Kidney (tissue), 14 donors: ENCODE data around the gene RFC5. TPM values are rescaled to one million over a fixed set of nuclear protein-coding genes. Genes with fewer than 3 reads are reported as not detected.

Experiments
- DNase-seq, 5 donors: peaks; one replicate each; pipeline ENCODE4 v3.0.0-alpha.2; 2013 to 2020
- FAIRE-seq: peaks from 2 replicates; lab custom pipeline; 2012; peaks lifted over from hg19 to GRCh38; lab: Jason Lieb, UNC
- H3K27ac ChIP-seq, 2 donors: one replicate each; pipeline ENCODE4 v1.7.0; 2013; ENCODE audit warnings: low read depth in 2 of 2, low read length in 2 of 2, inconsistent platforms in 1 of 2
- H3K27me3 ChIP-seq: one replicate; pipeline ENCODE4 v1.7.1; 2013; ENCODE audit warnings: low read length, inconsistent platforms; ENCODE audit not compliant: control insufficient read depth, insufficient read depth
- H3K36me3 ChIP-seq, 3 donors: one replicate each; pipeline versions ENCODE4 v1.7.0 to v1.7.1; 2013; ENCODE audit warnings: low read length in 3 of 3, control low read depth in 1 of 3, inconsistent platforms in 1 of 3; ENCODE audit not compliant: insufficient read depth in 3 of 3, control insufficient read depth in 2 of 3
- H3K4me1 ChIP-seq, 3 donors: one replicate each; pipeline versions ENCODE4 v1.7.0 to v1.7.1; 2013; ENCODE audit warnings: low read length in 3 of 3, inconsistent platforms in 1 of 3, low read depth in 1 of 3; ENCODE audit not compliant: control insufficient read depth in 2 of 3, insufficient read depth in 2 of 3
- H3K4me3 ChIP-seq, 3 donors: one replicate each; pipeline versions ENCODE4 v1.7.0 to v1.8.1; 2013; ENCODE audit warnings: low read length in 3 of 3, control low read depth in 1 of 3, inconsistent platforms in 1 of 3
- H3K9ac ChIP-seq, 3 donors: one replicate each; pipeline versions ENCODE4 v1.7.0 to v1.7.1; 2013; ENCODE audit warnings: low read length in 3 of 3, control low read depth in 1 of 3, inconsistent platforms in 1 of 3
- H3K9me3 ChIP-seq, 3 donors: one replicate each; pipeline versions ENCODE4 v1.7.0 to v1.7.1; 2013; ENCODE audit warnings: low read length in 3 of 3, control low read depth in 1 of 3, inconsistent platforms in 1 of 3; ENCODE audit not compliant: control insufficient read depth in 2 of 3, insufficient read depth in 1 of 3
- intact Hi-C: fragments of 100-400 bp; cut with DNase I; formaldehyde crosslinking; loops from one replicate; pipeline ENCODE4 v1.11.1; 2022
- polyA plus RNA-seq: library from polyadenylated mRNA; stranded (reverse); fragments of 350-450 nt; fragmentation: Illumina TruSeq; extraction: RNeasy Lipid Tissue Mini Kit (QIAGEN cat#74804); gene quantifications from one replicate; pipeline ENCODE4 v1.2.3, GENCODE V29; 2014; ENCODE audit warnings: low read depth, low replicate concordance; ENCODE audit not compliant: insufficient read depth
- total RNA-seq: library from RNA; stranded (reverse); fragmentation: NEBNext Ultra II Directional; extraction: Animal tissue kit (Norgen Biotek cat#: 25700); gene quantifications from one replicate; pipeline ENCODE4 v1.2.1, GENCODE V29; 2021
- TF ChIP-seq, protein P1 (sequence below): IDR thresholded peaks from 3 replicates; pipeline ENCODE4 v1.5.1; 2012; ENCODE audit warnings: mild to moderate bottlenecking, moderate library complexity, borderline replicate concordance; ENCODE audit not compliant: insufficient read depth; ENCODE audit errors: extremely low read depth
- donor health status: control.
- donor health status: control.
- donor health status: control.
- donor health status: control.
- donor health status: control.
- donor health status: DM: yes; HTN: yes; CAD: no.
- donor health status: Normal renal cell carcinoma (clear cell type).

Gene RFC5
- total and polyA plus RNA-seq, 2 donors from 2014 or later = 7.0 to 13.0 TPM

DNA sequence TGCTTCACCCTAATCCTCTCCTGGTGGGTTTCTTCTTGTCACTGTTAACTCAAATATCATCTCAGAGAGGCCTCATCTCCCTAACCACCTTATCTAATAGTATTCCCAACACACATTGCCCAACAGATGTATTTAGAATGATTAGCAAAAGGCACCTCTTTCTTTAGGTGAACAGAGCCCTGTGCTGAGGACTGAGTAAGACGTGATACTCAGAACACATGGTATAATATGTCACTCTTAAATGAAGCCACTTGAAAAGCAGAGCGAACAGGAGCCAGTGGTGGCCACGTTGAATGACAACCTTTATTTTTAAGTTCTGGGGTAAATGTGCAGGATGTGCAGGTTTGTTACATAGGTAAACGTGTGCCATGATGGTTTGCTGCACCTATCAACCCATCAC lies 46.2 kb upstream of the RFC5 start:
- Histone ChIP-seq H3K27ac (no peak overlapping the region), H3K4me3 (no peak overlapping the region), H3K9me3 (peaks cover 0 to 3% (median 2%) of the 10 kb centered on the region in 3 donors), H3K4me1 (no peaks in the 10 kb centered on the region), H3K27me3 (peaks cover 9% of the 10 kb centered on the region), H3K9ac (no peak overlapping the region), H3K36me3 (no peaks in the 10 kb centered on the region)
- TF ChIP-seq, protein P1, sequence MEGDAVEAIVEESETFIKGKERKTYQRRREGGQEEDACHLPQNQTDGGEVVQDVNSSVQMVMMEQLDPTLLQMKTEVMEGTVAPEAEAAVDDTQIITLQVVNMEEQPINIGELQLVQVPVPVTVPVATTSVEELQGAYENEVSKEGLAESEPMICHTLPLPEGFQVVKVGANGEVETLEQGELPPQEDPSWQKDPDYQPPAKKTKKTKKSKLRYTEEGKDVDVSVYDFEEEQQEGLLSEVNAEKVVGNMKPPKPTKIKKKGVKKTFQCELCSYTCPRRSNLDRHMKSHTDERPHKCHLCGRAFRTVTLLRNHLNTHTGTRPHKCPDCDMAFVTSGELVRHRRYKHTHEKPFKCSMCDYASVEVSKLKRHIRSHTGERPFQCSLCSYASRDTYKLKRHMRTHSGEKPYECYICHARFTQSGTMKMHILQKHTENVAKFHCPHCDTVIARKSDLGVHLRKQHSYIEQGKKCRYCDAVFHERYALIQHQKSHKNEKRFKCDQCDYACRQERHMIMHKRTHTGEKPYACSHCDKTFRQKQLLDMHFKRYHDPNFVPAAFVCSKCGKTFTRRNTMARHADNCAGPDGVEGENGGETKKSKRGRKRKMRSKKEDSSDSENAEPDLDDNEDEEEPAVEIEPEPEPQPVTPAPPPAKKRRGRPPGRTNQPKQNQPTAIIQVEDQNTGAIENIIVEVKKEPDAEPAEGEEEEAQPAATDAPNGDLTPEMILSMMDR = no peak
- FAIRE-seq = no peak
- no peak for DNase-seq
- intact Hi-C loops = no loop called here

DNA sequence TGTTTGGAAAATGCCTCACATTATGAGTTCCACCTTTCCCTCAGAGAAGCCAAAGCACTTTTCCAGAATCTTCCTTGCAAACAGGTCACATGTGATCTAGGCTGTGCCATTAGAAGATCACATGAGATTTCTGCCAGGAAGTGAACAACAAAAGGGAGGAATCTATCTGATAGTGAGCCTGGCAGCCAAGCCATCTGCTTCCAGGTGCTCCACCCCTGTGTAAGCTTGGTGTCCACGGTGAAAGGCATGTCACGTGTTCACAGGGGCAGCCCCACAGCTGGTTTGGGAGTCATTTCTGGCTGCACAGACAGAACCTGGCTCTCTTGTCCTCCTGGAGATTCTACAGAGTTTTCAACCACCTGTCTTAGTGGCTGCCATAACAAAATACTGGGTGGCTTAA lies 44.2 kb upstream of the RFC5 start:
- intact Hi-C loops = no loop called here
- Histone ChIP-seq H3K4me1 (no peaks in the 10 kb centered on the region), H3K27ac (no peak overlapping the region), H3K9me3 (peaks cover 0 to 3% (median 2%) of the 10 kb centered on the region in 3 donors), H3K4me3 (no peak overlapping the region), H3K36me3 (no peaks in the 10 kb centered on the region), H3K27me3 (peaks cover 4% of the 10 kb centered on the region), H3K9ac (no peak overlapping the region)
- DNase-seq = no peak
- TF ChIP-seq, protein P1 = no peak
- no peak for FAIRE-seq

DNA sequence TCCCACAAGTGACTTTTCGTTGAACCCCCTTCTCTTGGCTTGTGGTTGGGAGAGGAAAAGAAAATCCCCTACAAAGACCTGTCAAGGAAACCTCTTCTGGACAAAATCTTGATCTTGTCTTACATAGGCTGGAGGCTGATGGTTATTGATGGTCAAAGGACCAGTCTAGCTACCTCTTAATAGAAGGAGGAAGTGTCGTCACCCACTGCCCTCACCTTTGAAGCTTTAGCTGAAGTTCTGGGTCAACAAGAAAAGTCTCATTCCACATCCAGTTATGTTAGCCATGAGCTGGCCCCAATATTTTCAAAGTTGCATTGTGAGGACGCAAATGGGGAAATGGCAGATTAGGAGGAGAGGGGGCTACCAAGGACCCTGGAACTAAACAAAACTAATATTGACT lies 41.5 kb upstream of the RFC5 start:
- Histone ChIP-seq H3K36me3 (no peaks in the 10 kb centered on the region), H3K27ac (no peak overlapping the region), H3K9me3 (peaks cover 0 to 3% (median 2%) of the 10 kb centered on the region in 3 donors), H3K4me3 (no peak overlapping the region), H3K9ac (no peak overlapping the region), H3K4me1 (no peaks in the 10 kb centered on the region), H3K27me3 (no peaks in the 10 kb centered on the region)
- intact Hi-C loops = no loop called here
- FAIRE-seq (no peak), DNase-seq (no peak)
- TF ChIP-seq, protein P1 = no peak

DNA sequence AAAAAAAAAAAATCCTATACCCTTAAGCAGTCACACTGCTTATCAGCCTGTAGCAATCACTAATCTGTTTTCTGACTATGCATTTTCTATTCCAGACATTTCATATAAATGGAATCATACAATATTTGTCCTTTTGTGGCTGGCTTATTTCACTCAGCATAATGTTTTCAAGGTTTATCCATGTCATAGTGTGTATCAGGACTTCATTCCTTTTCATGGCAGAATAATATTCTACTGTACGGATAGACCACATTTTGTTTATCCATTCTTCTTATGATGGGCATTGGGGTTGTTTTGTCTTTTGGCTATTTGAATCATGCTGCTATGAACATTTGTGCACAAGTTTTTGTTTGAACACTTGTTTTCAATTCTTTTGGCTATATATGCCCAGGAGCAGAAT lies 39.1 kb upstream of the RFC5 start:
- Histone ChIP-seq H3K27me3 (no peaks in the 10 kb centered on the region), H3K36me3 (no peaks in the 10 kb centered on the region), H3K27ac (no peak overlapping the region), H3K4me1 (no peaks in the 10 kb centered on the region), H3K9me3 (no peaks in the 10 kb centered on the region), H3K9ac (no peak overlapping the region), H3K4me3 (no peak overlapping the region)
- intact Hi-C loops = no loop called here
- FAIRE-seq (no peak), DNase-seq (no peak)
- TF ChIP-seq, protein P1 = no peak
